ENCODE measurements around the gene PRMT1.

GRCh38 chr19:49635530-49636232 lies 41.4 kb upstream of the PRMT1 start:
- TF ChIP-seq EP300 (IDR thresholded peaks at IDR 0.05) (no peak), POLR2A (IDR thresholded peaks at IDR 0.05) (no peak), POLR2AphosphoS5 (IDR thresholded peaks at IDR 0.05) (peak in 1 of 2 donors; percentile 8)
- TF ChIP-seq, protein P1, sequence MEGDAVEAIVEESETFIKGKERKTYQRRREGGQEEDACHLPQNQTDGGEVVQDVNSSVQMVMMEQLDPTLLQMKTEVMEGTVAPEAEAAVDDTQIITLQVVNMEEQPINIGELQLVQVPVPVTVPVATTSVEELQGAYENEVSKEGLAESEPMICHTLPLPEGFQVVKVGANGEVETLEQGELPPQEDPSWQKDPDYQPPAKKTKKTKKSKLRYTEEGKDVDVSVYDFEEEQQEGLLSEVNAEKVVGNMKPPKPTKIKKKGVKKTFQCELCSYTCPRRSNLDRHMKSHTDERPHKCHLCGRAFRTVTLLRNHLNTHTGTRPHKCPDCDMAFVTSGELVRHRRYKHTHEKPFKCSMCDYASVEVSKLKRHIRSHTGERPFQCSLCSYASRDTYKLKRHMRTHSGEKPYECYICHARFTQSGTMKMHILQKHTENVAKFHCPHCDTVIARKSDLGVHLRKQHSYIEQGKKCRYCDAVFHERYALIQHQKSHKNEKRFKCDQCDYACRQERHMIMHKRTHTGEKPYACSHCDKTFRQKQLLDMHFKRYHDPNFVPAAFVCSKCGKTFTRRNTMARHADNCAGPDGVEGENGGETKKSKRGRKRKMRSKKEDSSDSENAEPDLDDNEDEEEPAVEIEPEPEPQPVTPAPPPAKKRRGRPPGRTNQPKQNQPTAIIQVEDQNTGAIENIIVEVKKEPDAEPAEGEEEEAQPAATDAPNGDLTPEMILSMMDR (IDR thresholded peaks at IDR 0.05) = peak in 2 of 6 experiments; percentile 9 to 20

Measured in upper lobe of left lung (tissue), 4 donors.